DMS79 treated with DMSO at 0.1 percent for 48 hours (cell line): Measurements from ENCODE around the gene LSS.
"Not testable (repeated sequence)": the region's sequence is repeated elsewhere in the genome, so short reads cannot be mapped to it uniquely, and the experiment has no call there.

Experiments
- DNase-seq: peaks from one replicate; lab custom pipeline; 2025; lab: John Stamatoyannopoulos, UW

LSS gene

GRCh38 chr21:46152927-46153246 is 75.7 kb downstream of the LSS start:
- no peak for DNase-seq

GRCh38 chr21:46151989-46152926 is 76.3 kb downstream of the LSS start:
- no peak for DNase-seq

- no peak for DNase-seq
These were observed 77.1 kb downstream of the LSS start for GRCh38 chr21:46151261-46151988.

- DNase-seq = no peak
These were observed 78.0 kb downstream of the LSS start for GRCh38 chr21:46150491-46151121.

GRCh38 chr21:46150073-46150472 is 78.5 kb downstream of the LSS start:
- DNase-seq = no peak

GRCh38 chr21:46149205-46149901 is 79.2 kb downstream of the LSS start:
- DNase-seq = no peak

- no peak for DNase-seq
These were observed 80.5 kb downstream of the LSS start for GRCh38 chr21:46148106-46148505.

GRCh38 chr21:46147429-46147828 is 81.1 kb downstream of the LSS start:
- DNase-seq = not testable (repeated sequence)

- no peak for DNase-seq
These were observed 81.7 kb downstream of the LSS start for GRCh38 chr21:46146856-46147255.

GRCh38 chr21:46145840-46146691 is 82.5 kb downstream of the LSS start:
- no peak for DNase-seq

- no peak for DNase-seq
These were observed 83.3 kb downstream of the LSS start for GRCh38 chr21:46145159-46145839.

- no peak for DNase-seq
These were observed 84.0 kb downstream of the LSS start for GRCh38 chr21:46144464-46145070.

- DNase-seq = no peak
These were observed 85.7 kb downstream of the LSS start for GRCh38 chr21:46142582-46143473.

GRCh38 chr21:46141767-46142581 is 86.6 kb downstream of the LSS start:
- no peak for DNase-seq

GRCh38 chr21:46140352-46141003 is 88.1 kb downstream of the LSS start:
- DNase-seq = not testable (repeated sequence)

GRCh38 chr21:46139686-46140085 is 88.9 kb downstream of the LSS start:
- no peak for DNase-seq

GRCh38 chr21:46138383-46138970 is 90.1 kb downstream of the LSS start:
- no peak for DNase-seq
